ENCODE measurements around the gene HDGF. TPM values are rescaled to one million over a fixed set of nuclear protein-coding genes. Genes with fewer than 3 reads are reported as not detected.

The HDGF gene
- total RNA-seq, 4 donors from 2014 or later, result 180 to 278 (median 236) TPM

- Histone ChIP-seq H3K27me3 (no peaks in the 10 kb centered on the region), H3K36me3 (peaks cover 13 to 60% (median 19%) of the 10 kb centered on the region in 3 donors), H3K4me1 (peaks cover 8 to 31% (median 17%) of the 10 kb centered on the region in 3 donors), H3K9me3 (no peaks in the 10 kb centered on the region), H3K4me3 (no peak overlapping the region), H3K27ac (no peak overlapping the region)
- TF ChIP-seq CTCF (IDR thresholded peaks at IDR 0.05), result no peak
- no peak for TF ChIP-seq POLR2A (IDR thresholded peaks at IDR 0.05)
- intact Hi-C loops (cut with DNase I), result no loop called here
- 93% methylated on average over 2 of the region's 4 CpGs; no CpG with 5 or more reads in 1 of the 2 donors for WGBS, 2 donors
- no peak for DNase-seq
Observed at GRCh38 chr1:156721535-156721934, 29.9 kb downstream of the HDGF start.

- no CpG with 5 or more reads among the region's 2 CpGs for WGBS, 2 donors
- intact Hi-C loops (cut with DNase I), result no loop called here
- peaks cover 13 to 60% (median 19%) of the 10 kb centered on the region in 3 donors for H3K36me3 ChIP-seq
Observed at GRCh38 chr1:156721131-156721530, 30.3 kb downstream of the HDGF start.

GRCh38 chr1:156717351-156717750 lies 34.1 kb downstream of the HDGF start:
- 45 to 82% methylated on average over 4 of the region's 4 CpGs for WGBS, 2 donors
- DNase-seq, result no peak
- Histone ChIP-seq H3K27me3 (no peaks in the 10 kb centered on the region), H3K36me3 (peaks cover 0 to 28% (median 0%) of the 10 kb centered on the region in 3 donors), H3K4me1 (peaks cover 3 to 16% (median 6%) of the 10 kb centered on the region in 3 donors), H3K27ac (no peak overlapping the region), H3K9me3 (no peaks in the 10 kb centered on the region), H3K4me3 (no peak overlapping the region)
- intact Hi-C loops (cut with DNase I), result no loop called here
- TF ChIP-seq CTCF (IDR thresholded peaks at IDR 0.05) (no peak), POLR2A (IDR thresholded peaks at IDR 0.05) (no peak)

More at GRCh38 chr1:156721131-156721530, 30.3 kb downstream of the HDGF start:
- Histone ChIP-seq H3K9me3 (no peaks in the 10 kb centered on the region), H3K4me1 (peaks cover 3 to 29% (median 13%) of the 10 kb centered on the region in 3 donors), H3K27me3 (no peaks in the 10 kb centered on the region), H3K27ac (no peak overlapping the region), H3K4me3 (no peak overlapping the region)
- no peak for DNase-seq
- TF ChIP-seq POLR2A (IDR thresholded peaks at IDR 0.05) (no peak), CTCF (IDR thresholded peaks at IDR 0.05) (no peak)

- intact Hi-C loops (cut with DNase I), result no loop called here
Observed at GRCh38 chr1:156714830-156715229, 36.6 kb downstream of the HDGF start.

GRCh38 chr1:156712626-156713025 lies 38.8 kb downstream of the HDGF start:
- Histone ChIP-seq H3K27ac (peak overlapping the region; percentile 38 to 76 (median 68)), H3K27me3 (no peaks in the 10 kb centered on the region), H3K36me3 (no peaks in the 10 kb centered on the region), H3K9me3 (no peaks in the 10 kb centered on the region), H3K4me3 (no peak overlapping the region), H3K4me1 (peaks cover 48 to 63% (median 54%) of the 10 kb centered on the region in 3 donors)
- no peak for DNase-seq
- intact Hi-C loops (cut with DNase I), result no loop called here
- 16 to 50% methylated on average over 1 to 3 of the region's 3 CpGs for WGBS, 2 donors
- no peak for TF ChIP-seq CTCF (IDR thresholded peaks at IDR 0.05)
- TF ChIP-seq POLR2A (IDR thresholded peaks at IDR 0.05), result no peak

More at GRCh38 chr1:156714830-156715229, 36.6 kb downstream of the HDGF start:
- TF ChIP-seq CTCF (IDR thresholded peaks at IDR 0.05), result no peak
- TF ChIP-seq POLR2A (IDR thresholded peaks at IDR 0.05), result no peak
- DNase-seq, result no peak
- Histone ChIP-seq H3K9me3 (no peaks in the 10 kb centered on the region), H3K4me1 (peaks cover 26 to 41% (median 32%) of the 10 kb centered on the region in 3 donors), H3K27ac (no peak overlapping the region), H3K27me3 (no peaks in the 10 kb centered on the region), H3K36me3 (peaks cover 0 to 4% (median 0%) of the 10 kb centered on the region in 3 donors), H3K4me3 (no peak overlapping the region)
- WGBS, 2 donors, result 83 to 88% methylated on average over 3 of the region's 3 CpGs
